OCI-LY7 (cell line): Measurements from ENCODE around the gene NFIX. TPM values are rescaled to one million over a fixed set of nuclear protein-coding genes. Genes with fewer than 3 reads are reported as not detected.

ENCODE experiments used
- BruUV-seq: library from RNA; stranded (reverse); fragments of 400-500 nt; replicated peaks from 2 replicates; lab custom pipeline; 2021; lab: Mats Ljungman, UMichigan
- CTCF ChIA-PET: fragments of 300-600 bp; sonication (Branson Sonifier 250); formaldehyde crosslinking; loops from one replicate; lab custom pipeline; 2022; ENCODE audit warnings: antibody characterized with exemption; ENCODE audit not compliant: unreplicated experiment; lab: Charles Lee
- POLR2A ChIA-PET: fragments of 300-600 bp; sonication (Branson Sonifier 250); formaldehyde crosslinking; loops from one replicate; lab custom pipeline; 2022; ENCODE audit warnings: antibody characterized with exemption; lab: Charles Lee
- DNase-seq: peaks from one replicate; pipeline ENCODE4 v3.0.0-alpha.2; 2015; ENCODE audit warnings: low spot score
- H2AFZ ChIP-seq: fragments of 200-600 bp; sonication (generic), shearing (Covaris generic); 2 replicates; pipeline ENCODE4 v1.6.1; 2014; ENCODE audit warnings: mild to moderate bottlenecking, antibody characterized with exemption, low read length, moderate library complexity
- H3K27ac ChIP-seq: fragments of 200-600 bp; sonication (generic); 2 replicates; pipeline ENCODE4 v1.5.1; 2014; ENCODE audit warnings: mixed run types, low read depth, mild to moderate bottlenecking, moderate library complexity, low read length, inconsistent platforms; ENCODE audit not compliant: poor library complexity, severe bottlenecking
- H3K36me3 ChIP-seq: fragments of 200-600 bp; sonication (generic); 2 replicates; pipeline ENCODE4 v1.6.1; 2014; ENCODE audit warnings: mild to moderate bottlenecking, antibody characterized with exemption, low read length, moderate library complexity, mixed read lengths; ENCODE audit not compliant: insufficient read depth
- H3K4me1 ChIP-seq: fragments of 200-600 bp; sonication (generic); 2 replicates; pipeline ENCODE4 v1.5.1; 2014; ENCODE audit warnings: mild to moderate bottlenecking, low read length; ENCODE audit not compliant: insufficient read depth, poor library complexity, severe bottlenecking
- H3K4me2 ChIP-seq: fragments of 200-600 bp; sonication (generic); 2 replicates; pipeline ENCODE4 v1.6.1; 2014; ENCODE audit warnings: mild to moderate bottlenecking, low read length
- H3K4me3 ChIP-seq: fragments of 200-600 bp; sonication (generic); 2 replicates; pipeline ENCODE4 v1.5.1; 2014; ENCODE audit warnings: mild to moderate bottlenecking, low read depth, low read length; ENCODE audit not compliant: poor library complexity, severe bottlenecking
- H3K79me2 ChIP-seq: fragments of 200-600 bp; sonication (generic); 2 replicates; pipeline ENCODE4 v1.6.1; 2016; ENCODE audit warnings: low read depth, mild to moderate bottlenecking, low read length, moderate library complexity, mixed read lengths; ENCODE audit not compliant: insufficient read depth
- H3K9me2 ChIP-seq: fragments of 200-600 bp; sonication (generic); 2 replicates; pipeline ENCODE4 v1.6.1; 2016; ENCODE audit warnings: mild to moderate bottlenecking, low read length, mixed read lengths; ENCODE audit not compliant: insufficient read depth
- H3K9me3 ChIP-seq: fragments of 200-600 bp; sonication (generic); 2 replicates; pipeline ENCODE4 v1.6.1; 2014; ENCODE audit warnings: mild to moderate bottlenecking, mixed run types, low read length, mixed read lengths
- H4K20me1 ChIP-seq: fragments of 200-600 bp; sonication (generic); 2 replicates; pipeline ENCODE4 v1.6.1; 2014; ENCODE audit warnings: mild to moderate bottlenecking, antibody characterized with exemption, low read length, moderate library complexity, mixed read lengths; ENCODE audit not compliant: insufficient read depth
- EZH2phosphoT487 ChIP-seq: fragments of 200-600 bp; sonication (generic); IDR thresholded peaks from 2 replicates; pipeline ENCODE4 v1.6.1; 2018; ENCODE audit warnings: low read depth, borderline replicate concordance, mild to moderate bottlenecking, mixed run types, antibody characterized with exemption, low read length, moderate library complexity, mixed read lengths
- intact Hi-C: fragments of 100-400 bp; cut with micrococcal nuclease; formaldehyde crosslinking; loops from one replicate; pipeline ENCODE4 v1.10.0; 2022; ENCODE audit not compliant: unreplicated experiment
- total RNA-seq, 2 experiments: library from RNA; depleted of rRNA in 1 of 2; stranded (reverse); fragments of >200 nt in 1 of 2; shearing (Covaris generic) in 1 of 2; gene quantifications; 2 replicates each; pipeline ENCODE4 v1.2.3, GENCODE V29; 2014 to 2022
- TF ChIP-seq, protein P1 (sequence below): fragments of 200-600 bp; sonication (generic); conservative IDR thresholded peaks from 2 replicates; pipeline ENCODE4 v1.5.1; 2014; ENCODE audit warnings: mild to moderate bottlenecking, antibody characterized with exemption, low read length, moderate library complexity, mixed read lengths

Gene NFIX
- total RNA-seq, 2 experiments from 2014 or later = 0.16 to 0.72 TPM

DNA sequence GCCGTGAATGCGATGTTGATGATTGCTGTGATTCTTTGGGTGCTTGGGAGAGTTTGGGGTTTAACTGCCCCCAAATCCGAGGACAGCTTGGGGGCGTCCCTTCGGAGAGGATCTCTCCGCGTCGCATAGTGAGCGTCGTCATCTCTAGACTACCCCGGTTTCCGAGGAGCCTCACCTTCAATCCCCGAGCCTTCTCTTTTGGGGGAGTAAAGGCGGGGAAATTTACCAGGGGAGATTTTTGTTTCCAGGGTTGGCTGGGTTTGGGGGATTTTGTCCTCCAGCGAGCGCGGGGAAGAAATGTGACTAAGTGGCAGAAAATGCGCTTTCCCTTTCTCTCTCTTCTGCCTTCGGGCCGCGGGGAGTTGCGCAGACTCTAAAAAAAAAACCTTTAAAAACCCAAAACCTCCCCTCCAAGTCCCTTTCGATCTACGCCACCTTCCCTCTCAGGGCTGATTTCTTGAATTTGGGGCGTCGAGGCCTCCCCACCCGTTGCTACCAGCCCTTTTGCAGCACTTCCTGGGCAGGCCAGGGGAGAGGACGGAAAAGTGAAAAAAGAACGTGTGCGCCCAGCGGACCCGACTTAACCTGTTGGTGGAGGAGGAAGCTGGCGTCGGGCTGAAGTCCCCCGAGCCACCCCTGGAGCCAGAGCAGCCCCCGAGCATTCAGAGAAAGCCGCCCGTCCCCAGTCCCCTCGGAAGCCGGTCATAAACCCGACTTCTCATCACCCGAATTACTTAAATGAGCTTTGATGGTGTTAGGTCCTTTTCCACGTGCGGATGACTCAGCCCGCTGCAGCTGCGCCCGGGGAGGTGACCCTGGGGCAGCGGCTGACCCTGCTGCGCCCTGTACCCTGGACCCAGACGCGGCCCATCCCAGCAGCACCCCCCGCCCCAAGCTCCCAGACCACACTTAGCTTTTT lies 17.7 kb downstream of the NFIX start:
- no TSS peak for BruUV-seq

DNA sequence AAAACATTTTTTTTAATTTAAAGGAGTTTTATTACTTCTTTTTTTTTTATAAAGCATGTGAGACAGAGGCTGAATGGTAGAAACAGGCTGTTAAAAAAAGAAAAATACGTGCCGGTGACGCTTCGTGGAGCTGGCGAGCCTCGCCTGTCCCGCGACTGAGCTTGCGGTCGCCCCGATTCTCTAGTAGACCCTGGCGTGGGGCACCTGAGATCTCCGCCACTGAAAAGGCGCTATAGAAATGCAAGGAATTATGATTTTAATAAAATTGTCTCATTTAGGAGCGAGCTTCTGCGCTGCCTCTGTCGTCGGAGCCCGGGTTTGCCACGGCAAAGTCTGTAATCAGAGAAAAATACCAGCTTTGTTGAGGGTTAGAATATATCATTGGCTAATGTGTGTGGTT lies 18.4 kb downstream of the NFIX start:
- Histone ChIP-seq H3K79me2 (no peaks in the 10 kb centered on the region), H3K27ac (no peak overlapping the region), H3K9me3 (no peaks in the 10 kb centered on the region), H3K4me2 (no peak overlapping the region), H3K9me2 (no peaks in the 10 kb centered on the region), H3K4me1 (no peaks in the 10 kb centered on the region), H3K36me3 (no peaks in the 10 kb centered on the region), H3K4me3 (no peak overlapping the region), H2AFZ (no peak overlapping the region), H4K20me1 (no peaks in the 10 kb centered on the region; the same call in 1 of the 2 replicates)
- peak; percentile 91 for TF ChIP-seq EZH2phosphoT487
- TF ChIP-seq, protein P1, sequence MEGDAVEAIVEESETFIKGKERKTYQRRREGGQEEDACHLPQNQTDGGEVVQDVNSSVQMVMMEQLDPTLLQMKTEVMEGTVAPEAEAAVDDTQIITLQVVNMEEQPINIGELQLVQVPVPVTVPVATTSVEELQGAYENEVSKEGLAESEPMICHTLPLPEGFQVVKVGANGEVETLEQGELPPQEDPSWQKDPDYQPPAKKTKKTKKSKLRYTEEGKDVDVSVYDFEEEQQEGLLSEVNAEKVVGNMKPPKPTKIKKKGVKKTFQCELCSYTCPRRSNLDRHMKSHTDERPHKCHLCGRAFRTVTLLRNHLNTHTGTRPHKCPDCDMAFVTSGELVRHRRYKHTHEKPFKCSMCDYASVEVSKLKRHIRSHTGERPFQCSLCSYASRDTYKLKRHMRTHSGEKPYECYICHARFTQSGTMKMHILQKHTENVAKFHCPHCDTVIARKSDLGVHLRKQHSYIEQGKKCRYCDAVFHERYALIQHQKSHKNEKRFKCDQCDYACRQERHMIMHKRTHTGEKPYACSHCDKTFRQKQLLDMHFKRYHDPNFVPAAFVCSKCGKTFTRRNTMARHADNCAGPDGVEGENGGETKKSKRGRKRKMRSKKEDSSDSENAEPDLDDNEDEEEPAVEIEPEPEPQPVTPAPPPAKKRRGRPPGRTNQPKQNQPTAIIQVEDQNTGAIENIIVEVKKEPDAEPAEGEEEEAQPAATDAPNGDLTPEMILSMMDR = no peak
- ChIA-PET POLR2A (no interaction called here), CTCF (no interaction called here)
- intact Hi-C loops = no loop called here
- no peak for DNase-seq
- no TSS peak for BruUV-seq

More for the DNA sequence above, 17.7 kb downstream of the NFIX start:
- Histone ChIP-seq H3K79me2 (no peaks in the 10 kb centered on the region), H3K9me2 (no peaks in the 10 kb centered on the region), H3K36me3 (no peaks in the 10 kb centered on the region), H2AFZ (no peak overlapping the region), H3K4me2 (no peak overlapping the region), H3K27ac (no peak overlapping the region), H3K4me3 (no peak overlapping the region), H3K4me1 (no peaks in the 10 kb centered on the region), H3K9me3 (no peaks in the 10 kb centered on the region), H4K20me1 (no peaks in the 10 kb centered on the region; the same call in 1 of the 2 replicates)
- intact Hi-C loops = no loop called here
- TF ChIP-seq, protein P1 = no peak
- TF ChIP-seq EZH2phosphoT487 = 0 out of 2 replicates have a peak, but pooled peaks have one; percentile 94
- DNase-seq = no peak
- ChIA-PET CTCF (no interaction called here), POLR2A (no interaction called here)
